ENCODE data around the gene PLCL2.

Gene PLCL2

GRCh38 chr3:17006132-17006852 is 121.5 kb downstream of the PLCL2 start:
- Mint-ChIP-seq H3K27me3 (no peaks in the 10 kb centered on the region), H3K36me3 (ENCODE audit: low read depth) (peaks cover 21% of the 10 kb centered on the region), H3K4me3 (no peak overlapping the region), H3K4me1 (peaks cover 56% of the 10 kb centered on the region), H3K9me3 (peaks cover 7% of the 10 kb centered on the region), H3K27ac (peak overlapping the region; percentile 10)
- DNase-seq (no peak), ATAC-seq (peak; percentile 20)

- Mint-ChIP-seq H3K27me3 (no peaks in the 10 kb centered on the region), H3K27ac (no peak overlapping the region), H3K4me3 (no peak overlapping the region), H3K4me1 (peaks cover 56% of the 10 kb centered on the region), H3K36me3 (ENCODE audit: low read depth) (peaks cover 22% of the 10 kb centered on the region), H3K9me3 (no peaks in the 10 kb centered on the region)
- ATAC-seq (no peak), DNase-seq (no peak)
These were observed 122.5 kb downstream of the PLCL2 start for GRCh38 chr3:17007284-17007683.

GRCh38 chr3:17009826-17010225 is 125.1 kb downstream of the PLCL2 start:
- Mint-ChIP-seq H3K27ac (no peak overlapping the region), H3K27me3 (no peaks in the 10 kb centered on the region), H3K4me3 (no peak overlapping the region), H3K9me3 (no peaks in the 10 kb centered on the region), H3K4me1 (peaks cover 45% of the 10 kb centered on the region), H3K36me3 (ENCODE audit: low read depth) (peaks cover 25% of the 10 kb centered on the region)
- DNase-seq (no peak), ATAC-seq (no peak)

- Mint-ChIP-seq H3K4me3 (no peak overlapping the region), H3K27me3 (no peaks in the 10 kb centered on the region), H3K9me3 (no peaks in the 10 kb centered on the region), H3K27ac (no peak overlapping the region), H3K4me1 (peaks cover 28% of the 10 kb centered on the region), H3K36me3 (ENCODE audit: low read depth) (peaks cover 34% of the 10 kb centered on the region)
- DNase-seq (no peak), ATAC-seq (no peak)
These were observed 127.1 kb downstream of the PLCL2 start for GRCh38 chr3:17011728-17012338.

GRCh38 chr3:17013050-17013449 is 128.3 kb downstream of the PLCL2 start:
- Mint-ChIP-seq H3K36me3 (ENCODE audit: low read depth) (peaks cover 34% of the 10 kb centered on the region), H3K4me3 (no peak overlapping the region), H3K4me1 (peaks cover 18% of the 10 kb centered on the region), H3K27ac (no peak overlapping the region), H3K9me3 (no peaks in the 10 kb centered on the region), H3K27me3 (no peaks in the 10 kb centered on the region)
- ATAC-seq (no peak), DNase-seq (no peak)

- Mint-ChIP-seq H3K4me3 (no peak overlapping the region), H3K36me3 (ENCODE audit: low read depth) (peaks cover 34% of the 10 kb centered on the region), H3K9me3 (no peaks in the 10 kb centered on the region), H3K27me3 (no peaks in the 10 kb centered on the region), H3K27ac (no peak overlapping the region), H3K4me1 (peaks cover 15% of the 10 kb centered on the region)
- ATAC-seq (no peak), DNase-seq (no peak)
These were observed 128.8 kb downstream of the PLCL2 start for GRCh38 chr3:17013571-17013970.

GRCh38 chr3:17014284-17014683 is 129.5 kb downstream of the PLCL2 start:
- DNase-seq (no peak), ATAC-seq (no peak)
- peaks cover 15% of the 10 kb centered on the region for H3K4me1 Mint-ChIP-seq
- H3K27me3 Mint-ChIP-seq, result no peaks in the 10 kb centered on the region
- no peak overlapping the region for H3K27ac Mint-ChIP-seq
- no peak overlapping the region for H3K4me3 Mint-ChIP-seq
- peaks cover 33% of the 10 kb centered on the region for H3K36me3 Mint-ChIP-seq (ENCODE audit: low read depth)
- no peaks in the 10 kb centered on the region for H3K9me3 Mint-ChIP-seq

- Mint-ChIP-seq H3K27me3 (no peaks in the 10 kb centered on the region), H3K4me3 (no peak overlapping the region), H3K27ac (no peak overlapping the region), H3K36me3 (ENCODE audit: low read depth) (peaks cover 30% of the 10 kb centered on the region), H3K9me3 (no peaks in the 10 kb centered on the region), H3K4me1 (peaks cover 13% of the 10 kb centered on the region)
- DNase-seq (no peak), ATAC-seq (no peak)
These were observed 130.0 kb downstream of the PLCL2 start for GRCh38 chr3:17014709-17015108.

- ATAC-seq, result no peak
- no peak overlapping the region for H3K4me3 Mint-ChIP-seq
- DNase-seq, result no peak
- no peaks in the 10 kb centered on the region for H3K27me3 Mint-ChIP-seq
- no peak overlapping the region for H3K27ac Mint-ChIP-seq
- no peaks in the 10 kb centered on the region for H3K9me3 Mint-ChIP-seq
- peaks cover 24% of the 10 kb centered on the region for H3K36me3 Mint-ChIP-seq (ENCODE audit: low read depth)
- H3K4me1 Mint-ChIP-seq, result peaks cover 66% of the 10 kb centered on the region
These were observed 136.9 kb downstream of the PLCL2 start for GRCh38 chr3:17021614-17022013.

GRCh38 chr3:17023006-17023664 is 138.4 kb downstream of the PLCL2 start:
- H3K36me3 Mint-ChIP-seq (ENCODE audit: low read depth), result peaks cover 24% of the 10 kb centered on the region
- peak overlapping the region; percentile 66 for H3K4me3 Mint-ChIP-seq
- peak overlapping the region; percentile 91 for H3K27ac Mint-ChIP-seq
- no peaks in the 10 kb centered on the region for H3K9me3 Mint-ChIP-seq
- DNase-seq (peak; percentile 56), ATAC-seq (peak; percentile 95)
- no peaks in the 10 kb centered on the region for H3K27me3 Mint-ChIP-seq
- H3K4me1 Mint-ChIP-seq, result peaks cover 78% of the 10 kb centered on the region

- Mint-ChIP-seq H3K9me3 (no peaks in the 10 kb centered on the region), H3K4me1 (peaks cover 93% of the 10 kb centered on the region), H3K27ac (peak overlapping the region; percentile 67), H3K27me3 (no peaks in the 10 kb centered on the region), H3K4me3 (peak overlapping the region; percentile 41), H3K36me3 (ENCODE audit: low read depth) (peaks cover 24% of the 10 kb centered on the region)
- DNase-seq (peak; percentile 51), ATAC-seq (peak; percentile 84)
These were observed 140.9 kb downstream of the PLCL2 start for GRCh38 chr3:17025594-17026139.

- no peak for ATAC-seq
- Mint-ChIP-seq H3K27me3 (no peaks in the 10 kb centered on the region), H3K27ac (no peak overlapping the region), H3K4me3 (no peak overlapping the region), H3K36me3 (ENCODE audit: low read depth) (peaks cover 20% of the 10 kb centered on the region), H3K4me1 (peaks cover 86% of the 10 kb centered on the region), H3K9me3 (no peaks in the 10 kb centered on the region)
- no peak for DNase-seq
These were observed 142.6 kb downstream of the PLCL2 start for GRCh38 chr3:17027318-17027717.

- Mint-ChIP-seq H3K4me3 (no peak overlapping the region), H3K27me3 (no peaks in the 10 kb centered on the region), H3K9me3 (no peaks in the 10 kb centered on the region), H3K36me3 (ENCODE audit: low read depth) (peaks cover 17% of the 10 kb centered on the region), H3K27ac (no peak overlapping the region), H3K4me1 (peaks cover 86% of the 10 kb centered on the region)
- no peak for ATAC-seq
- DNase-seq, result no peak
These were observed 143.6 kb downstream of the PLCL2 start for GRCh38 chr3:17028363-17028762.

- Mint-ChIP-seq H3K9me3 (no peaks in the 10 kb centered on the region), H3K4me3 (no peak overlapping the region), H3K36me3 (ENCODE audit: low read depth) (peaks cover 4% of the 10 kb centered on the region), H3K27ac (no peak overlapping the region), H3K4me1 (peaks cover 84% of the 10 kb centered on the region), H3K27me3 (no peaks in the 10 kb centered on the region)
- no peak for DNase-seq
- ATAC-seq, result no peak
These were observed 145.7 kb downstream of the PLCL2 start for GRCh38 chr3:17030438-17030837.

Measured in activated naive CD8-positive, alpha-beta T cell treated with anti-CD3 and anti-CD28 coated beads, Interleukin-2, amount 50 U/mL, for 24 hours (primary cell).